ENCODE results near the gene NOS1. TPM values are rescaled to one million over a fixed set of nuclear protein-coding genes. Genes with fewer than 3 reads are reported as not detected.

The NOS1 gene
- total RNA-seq, 2 donors from 2014 or later: not detected

GRCh38 chr12:117339104-117339503 lies 22.3 kb downstream of the NOS1 start:
- peaks cover 3 to 8% of the 10 kb centered on the region in 2 donors for H3K9me3 Mint-ChIP-seq

GRCh38 chr12:117334855-117335587 lies 26.4 kb downstream of the NOS1 start:
- no peak overlapping the region for H3K27ac Mint-ChIP-seq
- no peak overlapping the region for H3K4me3 Mint-ChIP-seq
- no peak for ATAC-seq (replicated peaks in 1 of 2)
- no peaks in the 10 kb centered on the region for H3K9me3 Mint-ChIP-seq
- no peaks in the 10 kb centered on the region for H3K4me1 Mint-ChIP-seq (ENCODE audit: low read depth)
- no peaks in the 10 kb centered on the region for H3K36me3 Mint-ChIP-seq (ENCODE audit: insufficient read depth in 2 of 2)
- H3K27me3 Mint-ChIP-seq (ENCODE audit: low read depth): peaks cover 32% of the 10 kb centered on the region
- no peak for DNase-seq

More at GRCh38 chr12:117339104-117339503, 22.3 kb downstream of the NOS1 start:
- Mint-ChIP-seq H3K4me1 (ENCODE audit: low read depth) (no peaks in the 10 kb centered on the region), H3K36me3 (ENCODE audit: insufficient read depth in 2 of 2) (peaks cover 0 to 6% of the 10 kb centered on the region in 2 donors), H3K4me3 (no peak overlapping the region), H3K27me3 (ENCODE audit: low read depth) (peaks cover 22% of the 10 kb centered on the region), H3K27ac (no peak overlapping the region)
- no peak for ATAC-seq (replicated peaks in 1 of 2)
- no peak for DNase-seq

DNA sequence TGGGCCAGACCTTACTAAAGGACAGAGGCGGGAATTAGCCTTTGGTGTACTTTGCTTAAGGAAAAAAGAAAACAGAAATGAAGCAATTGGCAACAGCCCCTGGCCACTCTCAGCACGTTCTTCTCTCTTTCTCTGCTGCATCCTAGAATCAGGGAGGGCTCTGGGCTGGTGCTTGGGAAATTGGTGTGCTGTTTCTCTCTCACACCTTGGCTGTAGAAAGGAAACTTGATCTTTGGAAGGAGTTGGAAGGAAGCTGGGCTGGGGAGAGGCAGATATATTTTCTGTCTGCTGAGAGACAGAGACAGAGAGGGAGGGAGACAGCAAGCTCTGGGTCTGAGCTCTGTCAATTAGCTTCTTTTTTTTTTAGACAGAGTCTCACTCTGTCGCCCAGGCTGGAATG lies 27.4 kb downstream of the NOS1 start:
- peaks cover 26% of the 10 kb centered on the region for H3K27me3 Mint-ChIP-seq (ENCODE audit: low read depth)
- no peak overlapping the region for H3K27ac Mint-ChIP-seq
- no peaks in the 10 kb centered on the region for H3K4me1 Mint-ChIP-seq (ENCODE audit: low read depth)
- DNase-seq (no peak), ATAC-seq (replicated peaks in 1 of 2) (no peak)
- no peak overlapping the region for H3K4me3 Mint-ChIP-seq
- H3K9me3 Mint-ChIP-seq: no peaks in the 10 kb centered on the region
- no peaks in the 10 kb centered on the region for H3K36me3 Mint-ChIP-seq (ENCODE audit: insufficient read depth in 2 of 2)

- H3K27me3 Mint-ChIP-seq (ENCODE audit: low read depth): peaks cover 21% of the 10 kb centered on the region
- no peak overlapping the region for H3K4me3 Mint-ChIP-seq
- H3K4me1 Mint-ChIP-seq (ENCODE audit: low read depth): no peaks in the 10 kb centered on the region
- no peaks in the 10 kb centered on the region for H3K36me3 Mint-ChIP-seq (ENCODE audit: insufficient read depth in 2 of 2)
- ATAC-seq (replicated peaks in 1 of 2) (no peak), DNase-seq (no peak)
- no peak overlapping the region for H3K27ac Mint-ChIP-seq
- no peaks in the 10 kb centered on the region for H3K9me3 Mint-ChIP-seq
Observed at GRCh38 chr12:117333331-117333881, 28.0 kb downstream of the NOS1 start.

GRCh38 chr12:117331691-117332090 lies 29.7 kb downstream of the NOS1 start:
- ATAC-seq (replicated peaks in 1 of 2) (no peak), DNase-seq (no peak)
- Mint-ChIP-seq H3K9me3 (no peaks in the 10 kb centered on the region), H3K36me3 (ENCODE audit: insufficient read depth in 2 of 2) (no peaks in the 10 kb centered on the region), H3K4me1 (ENCODE audit: low read depth) (no peaks in the 10 kb centered on the region), H3K4me3 (no peak overlapping the region), H3K27me3 (ENCODE audit: low read depth) (peaks cover 21% of the 10 kb centered on the region), H3K27ac (no peak overlapping the region)

GRCh38 chr12:117330441-117331113 lies 30.8 kb downstream of the NOS1 start:
- ATAC-seq (replicated peaks in 1 of 2): no peak

GRCh38 chr12:117329756-117330155 lies 31.7 kb downstream of the NOS1 start:
- H3K4me1 Mint-ChIP-seq (ENCODE audit: low read depth): no peaks in the 10 kb centered on the region
- DNase-seq (no peak), ATAC-seq (replicated peaks in 1 of 2) (no peak)
- no peaks in the 10 kb centered on the region for H3K36me3 Mint-ChIP-seq (ENCODE audit: insufficient read depth in 2 of 2)
- no peak overlapping the region for H3K27ac Mint-ChIP-seq
- H3K4me3 Mint-ChIP-seq: no peak overlapping the region
- H3K9me3 Mint-ChIP-seq: no peaks in the 10 kb centered on the region
- peaks cover 17% of the 10 kb centered on the region for H3K27me3 Mint-ChIP-seq (ENCODE audit: low read depth)

More at GRCh38 chr12:117330441-117331113, 30.8 kb downstream of the NOS1 start:
- H3K36me3 Mint-ChIP-seq (ENCODE audit: insufficient read depth in 2 of 2): no peaks in the 10 kb centered on the region
- no peak for DNase-seq
- H3K9me3 Mint-ChIP-seq: no peaks in the 10 kb centered on the region
- H3K27ac Mint-ChIP-seq: no peak overlapping the region
- H3K4me1 Mint-ChIP-seq (ENCODE audit: low read depth): no peaks in the 10 kb centered on the region
- peaks cover 21% of the 10 kb centered on the region for H3K27me3 Mint-ChIP-seq (ENCODE audit: low read depth)
- no peak overlapping the region for H3K4me3 Mint-ChIP-seq

- Mint-ChIP-seq H3K4me3 (no peak overlapping the region), H3K4me1 (ENCODE audit: low read depth) (no peaks in the 10 kb centered on the region), H3K9me3 (no peaks in the 10 kb centered on the region), H3K27me3 (ENCODE audit: low read depth) (peaks cover 6% of the 10 kb centered on the region), H3K36me3 (ENCODE audit: insufficient read depth in 2 of 2) (no peaks in the 10 kb centered on the region), H3K27ac (no peak overlapping the region)
- DNase-seq (no peak), ATAC-seq (replicated peaks in 1 of 2) (no peak)
Observed at GRCh38 chr12:117328556-117329100, 32.8 kb downstream of the NOS1 start.

DNA sequence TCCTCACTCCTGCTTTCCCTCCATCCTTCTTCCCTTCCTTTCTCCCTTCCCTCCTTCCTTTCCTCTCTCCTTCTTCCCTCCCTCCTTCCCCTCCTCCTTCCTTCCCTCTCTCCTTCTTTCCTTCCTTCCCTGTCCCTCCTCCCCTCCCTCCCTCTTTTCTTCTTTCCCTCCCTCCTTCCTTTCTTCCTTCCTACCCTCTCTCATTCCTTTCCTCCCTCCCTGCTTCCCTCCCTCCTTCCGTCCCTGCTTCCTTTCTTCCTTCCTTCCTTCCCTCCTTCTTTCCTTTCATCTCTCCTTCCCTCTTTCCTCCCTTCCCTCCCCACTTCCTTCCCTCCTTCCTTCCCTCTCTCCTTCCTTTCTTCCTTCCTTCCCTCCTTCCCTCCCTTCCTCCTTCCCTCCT lies 39.0 kb downstream of the NOS1 start:
- Mint-ChIP-seq H3K4me1 (ENCODE audit: low read depth) (no peaks in the 10 kb centered on the region), H3K4me3 (no peak overlapping the region), H3K36me3 (ENCODE audit: insufficient read depth in 2 of 2) (no peaks in the 10 kb centered on the region), H3K9me3 (no peaks in the 10 kb centered on the region), H3K27me3 (ENCODE audit: low read depth) (no peaks in the 10 kb centered on the region), H3K27ac (no peak overlapping the region)
- ATAC-seq (replicated peaks in 1 of 2) (no peak), DNase-seq (no peak)

GRCh38 chr12:117321572-117321971 lies 39.9 kb downstream of the NOS1 start:
- no peaks in the 10 kb centered on the region for H3K27me3 Mint-ChIP-seq (ENCODE audit: low read depth)
- no peak overlapping the region for H3K27ac Mint-ChIP-seq
- H3K4me3 Mint-ChIP-seq: no peak overlapping the region
- ATAC-seq (replicated peaks in 1 of 2) (no peak), DNase-seq (no peak)
- peaks cover 0 to 2% of the 10 kb centered on the region in 2 donors for H3K9me3 Mint-ChIP-seq
- H3K4me1 Mint-ChIP-seq (ENCODE audit: low read depth): no peaks in the 10 kb centered on the region
- H3K36me3 Mint-ChIP-seq (ENCODE audit: insufficient read depth in 2 of 2): no peaks in the 10 kb centered on the region

DNA sequence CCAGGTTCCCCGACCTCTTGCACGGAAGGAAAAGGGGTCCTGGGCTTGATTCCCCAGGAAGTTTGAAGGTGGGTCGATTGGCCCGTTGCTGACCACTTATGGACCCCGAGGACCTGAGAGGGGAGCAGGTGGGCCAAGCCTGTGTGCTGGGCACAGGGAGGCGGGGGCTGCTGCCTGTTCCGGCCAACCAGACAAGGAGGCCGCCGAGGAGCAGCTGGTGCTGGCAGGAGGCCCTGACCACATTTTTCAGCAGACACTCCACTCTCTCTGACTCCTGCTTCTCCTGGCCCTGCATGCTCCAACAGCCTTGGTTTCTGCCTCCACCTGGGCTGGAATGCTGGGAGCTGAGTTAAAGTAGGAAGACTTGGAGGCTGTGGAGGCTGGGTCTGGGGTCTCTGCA lies 42.8 kb downstream of the NOS1 start:
- no peaks in the 10 kb centered on the region for H3K27me3 Mint-ChIP-seq (ENCODE audit: low read depth)
- peaks cover 4 to 5% of the 10 kb centered on the region in 2 donors for H3K9me3 Mint-ChIP-seq
- peaks cover 1 to 3% of the 10 kb centered on the region in 2 donors for H3K36me3 Mint-ChIP-seq (ENCODE audit: insufficient read depth in 2 of 2)
- H3K4me3 Mint-ChIP-seq: no peak overlapping the region
- no peak overlapping the region for H3K27ac Mint-ChIP-seq
- no peak for DNase-seq
- H3K4me1 Mint-ChIP-seq (ENCODE audit: low read depth): no peaks in the 10 kb centered on the region
- no peak for ATAC-seq (replicated peaks in 1 of 2)

DNA sequence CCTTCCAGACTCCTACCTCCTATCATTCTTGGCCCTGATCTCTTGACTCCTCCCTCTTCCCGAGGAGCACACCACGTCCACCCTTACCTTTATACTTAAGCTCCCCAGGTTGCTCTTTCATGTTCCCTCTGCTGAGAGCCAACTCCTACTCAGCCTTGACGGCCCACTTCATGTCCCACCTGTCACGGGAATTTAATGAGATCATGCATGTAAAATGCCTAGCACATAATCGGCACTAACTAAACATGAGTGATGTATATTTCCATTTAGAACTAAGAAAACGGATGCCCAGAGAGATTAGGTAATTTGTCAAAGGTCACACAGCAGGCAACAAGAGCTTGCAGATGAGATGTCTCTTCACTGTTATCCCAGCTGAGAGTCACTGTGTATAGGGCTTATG lies 45.1 kb downstream of the NOS1 start:
- Mint-ChIP-seq H3K27me3 (ENCODE audit: low read depth) (no peaks in the 10 kb centered on the region), H3K4me3 (no peak overlapping the region), H3K27ac (no peak overlapping the region), H3K4me1 (ENCODE audit: low read depth) (no peaks in the 10 kb centered on the region), H3K9me3 (peaks cover 4 to 6% of the 10 kb centered on the region in 2 donors), H3K36me3 (ENCODE audit: insufficient read depth in 2 of 2) (peaks cover 1 to 3% of the 10 kb centered on the region in 2 donors)
- DNase-seq (no peak), ATAC-seq (replicated peaks in 1 of 2) (no peak)

DNA sequence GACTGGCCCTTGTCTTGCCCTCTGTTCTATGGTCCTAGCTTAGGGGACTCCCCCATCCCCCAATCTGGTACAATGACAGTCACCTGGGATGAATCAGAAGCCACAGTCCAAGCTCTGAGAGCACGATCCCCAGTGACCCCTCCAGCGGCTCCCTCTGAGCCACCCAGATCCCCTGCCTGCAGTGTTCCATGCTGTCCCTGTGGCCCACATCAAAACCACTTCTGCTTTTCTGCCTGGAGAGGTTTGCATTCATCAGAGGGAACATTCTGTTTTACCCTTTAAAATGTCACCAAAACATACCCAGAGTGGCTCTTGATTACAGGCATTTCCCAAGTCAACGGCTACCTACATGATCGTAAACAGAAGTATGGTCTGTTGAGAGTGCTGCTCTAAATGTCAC lies 47.5 kb downstream of the NOS1 start:
- ATAC-seq (replicated peaks in 1 of 2) (no peak), DNase-seq (no peak)
- Mint-ChIP-seq H3K4me1 (ENCODE audit: low read depth) (no peaks in the 10 kb centered on the region), H3K36me3 (ENCODE audit: insufficient read depth in 2 of 2) (peaks cover 1 to 3% of the 10 kb centered on the region in 2 donors), H3K4me3 (no peak overlapping the region), H3K27me3 (ENCODE audit: low read depth) (no peaks in the 10 kb centered on the region), H3K9me3 (peaks cover 4 to 8% of the 10 kb centered on the region in 2 donors), H3K27ac (no peak overlapping the region)

All from activated T-cell treated with anti-CD3 and anti-CD28 coated beads, Interleukin-2, amount 50 U/mL, for 72 hours (primary cell).